ENCODE measurements around the gene EXOC5. TPM values are rescaled to one million over a fixed set of nuclear protein-coding genes. Genes with fewer than 3 reads are reported as not detected.

Gene EXOC5, protein sequence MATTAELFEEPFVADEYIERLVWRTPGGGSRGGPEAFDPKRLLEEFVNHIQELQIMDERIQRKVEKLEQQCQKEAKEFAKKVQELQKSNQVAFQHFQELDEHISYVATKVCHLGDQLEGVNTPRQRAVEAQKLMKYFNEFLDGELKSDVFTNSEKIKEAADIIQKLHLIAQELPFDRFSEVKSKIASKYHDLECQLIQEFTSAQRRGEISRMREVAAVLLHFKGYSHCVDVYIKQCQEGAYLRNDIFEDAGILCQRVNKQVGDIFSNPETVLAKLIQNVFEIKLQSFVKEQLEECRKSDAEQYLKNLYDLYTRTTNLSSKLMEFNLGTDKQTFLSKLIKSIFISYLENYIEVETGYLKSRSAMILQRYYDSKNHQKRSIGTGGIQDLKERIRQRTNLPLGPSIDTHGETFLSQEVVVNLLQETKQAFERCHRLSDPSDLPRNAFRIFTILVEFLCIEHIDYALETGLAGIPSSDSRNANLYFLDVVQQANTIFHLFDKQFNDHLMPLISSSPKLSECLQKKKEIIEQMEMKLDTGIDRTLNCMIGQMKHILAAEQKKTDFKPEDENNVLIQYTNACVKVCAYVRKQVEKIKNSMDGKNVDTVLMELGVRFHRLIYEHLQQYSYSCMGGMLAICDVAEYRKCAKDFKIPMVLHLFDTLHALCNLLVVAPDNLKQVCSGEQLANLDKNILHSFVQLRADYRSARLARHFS
- total RNA-seq, result 41.6 and 63.4 TPM in 2 replicates

DNA sequence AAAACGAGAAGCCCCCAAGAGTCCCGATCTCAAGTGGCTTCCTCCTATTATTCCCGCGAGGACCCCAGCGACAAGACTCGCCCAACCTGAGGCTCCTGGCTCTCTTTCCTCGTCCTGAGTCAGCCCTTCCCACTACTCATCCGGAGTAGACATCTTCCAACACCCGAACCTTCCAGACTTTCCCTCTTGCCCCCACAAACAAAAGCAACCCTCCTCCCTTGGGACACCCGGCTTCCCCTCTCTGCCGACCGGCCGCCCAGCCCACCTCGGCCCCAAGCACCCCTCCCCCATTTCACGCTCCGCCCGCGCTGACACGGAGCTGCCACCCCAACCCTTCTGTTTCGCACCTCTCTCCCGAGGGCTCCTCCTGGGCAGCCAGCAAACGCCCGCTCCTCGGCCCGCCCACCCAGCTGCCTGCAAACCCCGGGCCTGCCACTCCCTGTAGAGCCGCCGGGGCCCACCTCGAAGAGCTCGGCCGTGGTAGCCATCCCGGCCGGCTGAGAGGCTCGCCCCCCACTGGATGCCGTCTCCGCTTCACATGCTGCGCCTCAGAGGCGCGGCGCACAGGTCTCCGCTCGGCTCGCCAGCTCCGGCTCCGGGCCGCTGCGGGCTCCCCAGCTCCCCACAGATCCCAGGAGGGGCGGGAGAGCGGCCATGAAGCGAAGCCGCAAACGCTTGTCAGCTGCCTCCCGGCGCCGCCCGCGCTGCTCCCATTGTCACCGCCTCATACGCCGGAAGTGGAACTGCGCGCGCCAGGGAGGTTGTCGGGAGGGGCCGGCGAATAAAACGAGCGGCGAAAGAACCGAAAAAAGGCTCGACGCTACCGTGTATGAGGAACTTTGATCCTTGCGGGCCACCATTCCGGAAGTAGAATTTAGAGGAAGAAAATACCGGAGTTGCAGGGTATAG, at the start of gene EXOC5, which contains the start of gene AP5M1:
Gene EXOC5 (minus strand): TSS at position 745 of the 909 bp plus-strand sequence. CDS start 257 bp downstream, at position 488.
Gene AP5M1 (plus strand): TSS at position 811 of the 909 bp plus-strand sequence. CDS start 344 bp downstream, outside the sequence.

Other genes with a start within 250 kb of the EXOC5 start
- gene AP5M1, start 66 bp upstream of the EXOC5 start, total RNA-seq, result 19.2 and 34.8 TPM in 2 replicates
- 15.3 and 19.6 TPM in 2 replicates for gene NAA30, start 121.7 kb upstream of the EXOC5 start, total RNA-seq
- gene CCDC198, start 225.0 kb upstream of the EXOC5 start, total RNA-seq, result not detected in 2 replicates